Pancreas (tissue), 10 donors: ENCODE results near the gene AK9. TPM values are rescaled to one million over a fixed set of nuclear protein-coding genes. Genes with fewer than 3 reads are reported as not detected.

Experiments used
- ATAC-seq, 4 donors: fragments of 200-7000 bp; cut with Tn5 transposase; one replicate each; pipeline versions ENCODE4 v1.8.0 to v1.9.1; 2020; ENCODE audit warnings: mild to moderate bottlenecking in 4 of 4, moderate library complexity in 4 of 4
- DNase-seq, 6 donors: peaks; one replicate each; pipeline ENCODE4 v3.0.0-alpha.2; 2020
- FAIRE-seq: peaks from 2 replicates; lab custom pipeline; 2012; peaks lifted over from hg19 to GRCh38; lab: Jason Lieb, UNC
- H3K27ac ChIP-seq, 4 donors: fragments of 200-600 bp; sonication (generic); 1 replicate in 3 of 4; 2 replicates in 1 of 4; pipeline versions ENCODE4 v1.5.0 to v1.8.0; 2020
- H3K27me3 ChIP-seq, 4 donors: fragments of 200-600 bp; one replicate each; pipeline ENCODE4 v1.8.0; 2021
- H3K36me3 ChIP-seq, 3 donors: fragments of 200-600 bp; sonication (generic) in 1 of 3; one replicate each; pipeline versions ENCODE4 v1.5.0 to v1.8.0; 2020 to 2021
- H3K4me1 ChIP-seq, 3 donors: fragments of 200-600 bp; one replicate each; pipeline ENCODE4 v1.8.0; 2021
- H3K4me3 ChIP-seq, 4 donors: fragments of 200-600 bp; sonication (generic) in 2 of 4; one replicate each; pipeline versions ENCODE4 v1.5.0 to v1.8.0; 2020 to 2021
- H3K9me3 ChIP-seq, 4 donors: fragments of 200-600 bp; one replicate each; pipeline ENCODE4 v1.8.0; 2021
- WGBS, 2 donors: extraction: QIAGEN DNeasy Blood & Tissue Kit; methylation state at CpG; one replicate each; pipeline ENCODE4 v1.1.7; 2013; 5-methylcytosine and 5-hydroxymethylcytosine counted together
- intact Hi-C, 3 donors: fragments of 100-400 bp; cut with DNase I; formaldehyde crosslinking; loops; one replicate each; pipeline versions ENCODE4 v1.11.1 to v1.14.2; 2022
- polyA plus RNA-seq, 2 donors: library from polyadenylated mRNA; stranded (reverse); fragments of 200-250 nt; gene quantifications; one replicate each; pipeline ENCODE4 v1.2.3, GENCODE V29; 2013
- total RNA-seq, 6 donors: library from RNA; stranded (reverse); fragmentation: NEBNext Ultra II Directional in 4 of 6; extraction: Animal tissue kit (Norgen Biotek cat#: 25700) in 4 of 6; gene quantifications; one replicate each; pipeline versions ENCODE4 v1.2.1 to v1.2.4, GENCODE V29; 2021 to 2023
- TF ChIP-seq, protein P1 (sequence below), 4 donors: fragments of 200-600 bp; sonication (generic) in 3 of 4; IDR thresholded peaks; one replicate each; pipeline versions ENCODE4 v1.5.0 to v1.8.0; 2021; ENCODE audit warnings: antibody characterized with exemption in 4 of 4
- donor health status: healthy with polysubstance abuse.
- donor health status: DM: no; HTN: no; CAD: no; lungs with moderate emphysema.
- donor health status: DM: no; HTN: no; CAD: no.
- donor health status: control.
- donor health status: control.
- donor health status: Bipolar disorder and iron deficiency.
- donor health status: DM: yes; HTN: yes; CAD: no.
- donor health status: DM: no; HTN: no; CAD: no.
- donor health status: DM: no; HTN: no; CAD: no.
- donor health status: DM: yes; HTN: yes; CAD: no.

The AK9 gene
- total and polyA plus RNA-seq, 8 donors: 2.0 to 6.0 (median 3.6) TPM

- TF ChIP-seq, protein P1, sequence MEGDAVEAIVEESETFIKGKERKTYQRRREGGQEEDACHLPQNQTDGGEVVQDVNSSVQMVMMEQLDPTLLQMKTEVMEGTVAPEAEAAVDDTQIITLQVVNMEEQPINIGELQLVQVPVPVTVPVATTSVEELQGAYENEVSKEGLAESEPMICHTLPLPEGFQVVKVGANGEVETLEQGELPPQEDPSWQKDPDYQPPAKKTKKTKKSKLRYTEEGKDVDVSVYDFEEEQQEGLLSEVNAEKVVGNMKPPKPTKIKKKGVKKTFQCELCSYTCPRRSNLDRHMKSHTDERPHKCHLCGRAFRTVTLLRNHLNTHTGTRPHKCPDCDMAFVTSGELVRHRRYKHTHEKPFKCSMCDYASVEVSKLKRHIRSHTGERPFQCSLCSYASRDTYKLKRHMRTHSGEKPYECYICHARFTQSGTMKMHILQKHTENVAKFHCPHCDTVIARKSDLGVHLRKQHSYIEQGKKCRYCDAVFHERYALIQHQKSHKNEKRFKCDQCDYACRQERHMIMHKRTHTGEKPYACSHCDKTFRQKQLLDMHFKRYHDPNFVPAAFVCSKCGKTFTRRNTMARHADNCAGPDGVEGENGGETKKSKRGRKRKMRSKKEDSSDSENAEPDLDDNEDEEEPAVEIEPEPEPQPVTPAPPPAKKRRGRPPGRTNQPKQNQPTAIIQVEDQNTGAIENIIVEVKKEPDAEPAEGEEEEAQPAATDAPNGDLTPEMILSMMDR (IDR thresholded peaks at IDR 0.05): no peak
- H3K27me3 ChIP-seq: no peaks in the 10 kb centered on the region
- intact Hi-C loops: no loop called here
- H3K4me1 ChIP-seq: no peaks in the 10 kb centered on the region
- H3K4me3 ChIP-seq: no peak overlapping the region
- no peak for FAIRE-seq
- no peaks in the 10 kb centered on the region for H3K9me3 ChIP-seq
- no peak for ATAC-seq
- no peak overlapping the region for H3K27ac ChIP-seq
- no peaks in the 10 kb centered on the region for H3K36me3 ChIP-seq
- 44 to 59% methylated on average over 4 of the region's 4 CpGs for WGBS, 2 donors
- DNase-seq: no peak
Measured at GRCh38 chr6:109678240-109678639, 12.8 kb downstream of the AK9 start.

DNA sequence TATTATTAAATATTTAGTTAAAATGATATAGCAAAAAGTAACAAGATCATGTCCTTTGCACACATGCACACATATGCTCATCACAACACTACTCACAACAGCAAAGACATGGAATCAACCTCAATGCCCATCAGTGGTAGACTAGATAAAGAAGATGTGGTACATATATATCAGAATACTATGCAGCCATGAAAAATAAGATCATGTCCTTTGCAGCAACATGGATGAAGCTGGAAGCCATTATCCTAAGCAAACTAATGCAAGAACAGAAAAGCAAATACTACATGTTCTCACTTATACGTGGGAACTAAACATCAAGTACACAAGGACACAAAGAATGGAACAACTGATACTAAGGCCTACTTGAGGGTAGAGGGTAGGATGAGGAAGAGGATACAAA lies 14.3 kb downstream of the AK9 start:
- no peak for ATAC-seq
- DNase-seq: no peak
- no peak overlapping the region for H3K4me3 ChIP-seq

GRCh38 chr6:109672839-109673238 lies 18.2 kb downstream of the AK9 start:
- Histone ChIP-seq H3K27me3 (no peaks in the 10 kb centered on the region), H3K36me3 (no peaks in the 10 kb centered on the region), H3K9me3 (no peaks in the 10 kb centered on the region), H3K4me1 (no peaks in the 10 kb centered on the region), H3K27ac (no peak overlapping the region), H3K4me3 (no peak overlapping the region)
- ATAC-seq (no peak), FAIRE-seq (no peak), DNase-seq (no peak)
- intact Hi-C loops: no loop called here
- TF ChIP-seq, protein P1 (IDR thresholded peaks at IDR 0.05): no peak

More for the DNA sequence above, 14.3 kb downstream of the AK9 start:
- Histone ChIP-seq H3K9me3 (no peaks in the 10 kb centered on the region), H3K36me3 (no peaks in the 10 kb centered on the region), H3K27ac (no peak overlapping the region), H3K4me1 (no peaks in the 10 kb centered on the region), H3K27me3 (no peaks in the 10 kb centered on the region)
- WGBS, 2 donors: 84 to 88% methylated on average over 1 of the region's 1 CpG
- TF ChIP-seq, protein P1 (IDR thresholded peaks at IDR 0.05): no peak
- intact Hi-C loops: no loop called here
- no peak for FAIRE-seq

DNA sequence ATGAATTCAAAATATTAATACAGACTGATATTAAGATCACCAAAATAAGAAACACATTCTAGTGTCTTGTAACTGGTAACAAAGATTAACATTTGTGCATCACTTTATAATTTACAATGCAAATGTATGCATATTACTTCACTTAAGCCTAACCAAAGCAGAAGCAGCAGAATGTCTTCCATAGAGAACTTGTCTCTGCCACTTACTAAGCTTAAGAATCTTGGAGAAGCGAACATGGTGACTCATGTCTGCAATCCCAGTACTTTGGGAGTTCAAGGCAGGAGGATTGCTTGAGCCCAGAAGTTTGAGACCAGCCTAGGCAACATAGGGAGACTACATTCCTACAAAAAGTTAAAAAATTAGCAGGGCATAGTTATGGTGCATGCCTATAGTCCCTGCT lies 18.8 kb downstream of the AK9 start:
- DNase-seq (no peak), ATAC-seq (no peak), FAIRE-seq (no peak)
- Histone ChIP-seq H3K4me1 (no peaks in the 10 kb centered on the region), H3K27ac (no peak overlapping the region), H3K4me3 (no peak overlapping the region), H3K36me3 (no peaks in the 10 kb centered on the region), H3K27me3 (no peaks in the 10 kb centered on the region), H3K9me3 (no peaks in the 10 kb centered on the region)
- intact Hi-C loops: no loop called here
- TF ChIP-seq, protein P1 (IDR thresholded peaks at IDR 0.05): no peak
- WGBS, 2 donors: 91 to 96% methylated on average over 1 of the region's 1 CpG

GRCh38 chr6:109671733-109672132 lies 19.3 kb downstream of the AK9 start:
- no peak overlapping the region for H3K27ac ChIP-seq
- no peak overlapping the region for H3K4me3 ChIP-seq
- FAIRE-seq (no peak), ATAC-seq (no peak), DNase-seq (no peak)
- H3K4me1 ChIP-seq: no peaks in the 10 kb centered on the region
- intact Hi-C loops: no loop called here
- no peaks in the 10 kb centered on the region for H3K36me3 ChIP-seq
- TF ChIP-seq, protein P1 (IDR thresholded peaks at IDR 0.05): no peak
- H3K27me3 ChIP-seq: no peaks in the 10 kb centered on the region
- WGBS, 2 donors: 85 to 87% methylated on average over 2 of the region's 2 CpGs
- H3K9me3 ChIP-seq: no peaks in the 10 kb centered on the region
